ENCODE results near the gene UPF3A. TPM values are rescaled to one million over a fixed set of nuclear protein-coding genes. Genes with fewer than 3 reads are reported as not detected.

Gene UPF3A
- total RNA-seq, 2 experiments from 2014 or later = 46.2 to 52.8 TPM

DNA sequence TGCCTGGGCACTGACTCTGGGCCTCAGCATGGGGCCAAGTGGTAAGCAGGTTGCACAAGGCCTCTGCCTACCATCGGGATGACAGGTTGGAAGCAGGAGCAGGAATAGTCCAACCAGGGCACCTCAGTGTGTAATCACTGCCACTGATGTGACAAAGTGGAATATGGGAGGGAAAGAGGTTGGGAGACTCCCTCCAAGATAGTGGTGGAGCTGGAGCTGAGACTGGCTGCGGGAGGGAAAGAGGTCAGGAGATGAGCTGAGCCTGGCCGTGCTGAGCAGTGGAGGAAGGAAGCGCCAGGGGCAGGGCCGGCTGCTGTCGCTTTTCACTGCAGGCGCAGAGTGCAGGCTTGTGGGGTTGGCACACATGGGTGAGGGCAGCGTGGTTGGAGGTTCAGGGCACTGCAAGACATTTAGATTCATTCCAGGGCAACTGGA lies 6.8 kb downstream of the UPF3A start:
- CTCF ChIA-PET = no interaction called here
- Mint-ChIP-seq H3K27ac (no peak overlapping the region), H3K27me3 (no peaks in the 10 kb centered on the region), H3K9me3 (no peaks in the 10 kb centered on the region), H3K4me3 (no peak overlapping the region), H3K36me3 (ENCODE audit: low read depth) (peaks cover 77% of the 10 kb centered on the region), H3K4me1 (peaks cover 31% of the 10 kb centered on the region)
- DNase-seq = no peak
- POLR2A ChIA-PET = no interaction called here

DNA sequence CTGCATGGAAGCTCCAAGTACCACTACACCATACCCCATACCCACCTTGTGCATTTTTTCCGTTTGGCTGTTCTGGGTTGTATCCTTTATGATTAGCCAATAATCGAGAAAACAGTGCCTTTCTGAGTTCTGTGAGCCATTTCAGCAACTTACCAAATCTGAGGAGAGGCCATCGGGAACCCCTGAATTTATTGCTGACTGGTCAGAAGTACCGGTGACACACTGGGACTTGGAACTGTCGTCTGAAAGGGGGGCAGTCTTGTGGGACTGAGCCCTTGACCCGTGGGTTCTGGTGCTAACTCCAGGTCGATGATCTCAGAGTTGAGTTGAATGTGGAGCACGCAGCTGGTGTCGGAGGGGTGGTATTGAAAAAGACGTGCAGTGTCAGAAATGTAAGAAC lies 15.0 kb downstream of the UPF3A start:
- no peak overlapping the region for H3K4me3 Mint-ChIP-seq
- ChIA-PET POLR2A (interaction anchor here (1.3 kb wide), 1 partner anchor 15 kb away, joined by 4 read pairs; the partner anchor contains the start of gene UPF3A), CTCF (no interaction called here)
- H3K36me3 Mint-ChIP-seq (ENCODE audit: low read depth) = peaks cover 38% of the 10 kb centered on the region
- H3K4me1 Mint-ChIP-seq = peaks cover 2% of the 10 kb centered on the region
- no peaks in the 10 kb centered on the region for H3K9me3 Mint-ChIP-seq
- no peak for DNase-seq
- no peak overlapping the region for H3K27ac Mint-ChIP-seq
- H3K27me3 Mint-ChIP-seq = no peaks in the 10 kb centered on the region

GRCh38 chr13:114296902-114297301 lies 15.5 kb downstream of the UPF3A start:
- Mint-ChIP-seq H3K27me3 (no peaks in the 10 kb centered on the region), H3K4me1 (peaks cover 2% of the 10 kb centered on the region), H3K4me3 (no peak overlapping the region), H3K27ac (no peak overlapping the region), H3K36me3 (ENCODE audit: low read depth) (peaks cover 38% of the 10 kb centered on the region), H3K9me3 (no peaks in the 10 kb centered on the region)
- ChIA-PET CTCF (no interaction called here), POLR2A (interaction anchor here (1.3 kb wide), 1 partner anchor 15 kb away, joined by 4 read pairs; the partner anchor contains the start of gene UPF3A)
- DNase-seq = no peak

DNA sequence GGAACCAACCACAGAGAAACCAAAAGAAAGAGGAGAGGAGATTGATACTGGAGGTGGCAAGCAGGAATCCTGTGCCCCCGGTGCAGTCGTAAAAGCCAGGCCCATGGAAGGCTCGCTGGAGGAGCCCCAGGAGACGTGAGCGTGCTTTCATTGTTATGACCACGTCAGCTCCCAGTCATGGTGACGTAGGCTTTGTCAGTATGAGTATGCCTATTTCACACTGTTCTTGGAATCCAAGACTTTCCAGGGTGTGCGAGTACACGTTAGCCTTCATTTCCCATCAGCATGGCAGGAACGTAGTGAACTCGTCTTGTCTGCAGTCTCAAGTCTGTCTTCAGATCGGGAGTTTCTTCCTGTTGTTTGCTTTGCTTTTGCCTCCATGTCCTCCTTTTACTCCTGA lies 17.5 kb downstream of the UPF3A start:
- CTCF ChIA-PET = no interaction called here
- Mint-ChIP-seq H3K27me3 (no peaks in the 10 kb centered on the region), H3K27ac (no peak overlapping the region), H3K36me3 (ENCODE audit: low read depth) (peaks cover 33% of the 10 kb centered on the region), H3K9me3 (no peaks in the 10 kb centered on the region), H3K4me3 (no peak overlapping the region), H3K4me1 (no peaks in the 10 kb centered on the region)
- DNase-seq = no peak
- POLR2A ChIA-PET = interaction anchor here (0.5 kb wide), 1 partner anchor 12 kb away, joined by 3 read pairs; no protein-coding TSS in a partner anchor

DNA sequence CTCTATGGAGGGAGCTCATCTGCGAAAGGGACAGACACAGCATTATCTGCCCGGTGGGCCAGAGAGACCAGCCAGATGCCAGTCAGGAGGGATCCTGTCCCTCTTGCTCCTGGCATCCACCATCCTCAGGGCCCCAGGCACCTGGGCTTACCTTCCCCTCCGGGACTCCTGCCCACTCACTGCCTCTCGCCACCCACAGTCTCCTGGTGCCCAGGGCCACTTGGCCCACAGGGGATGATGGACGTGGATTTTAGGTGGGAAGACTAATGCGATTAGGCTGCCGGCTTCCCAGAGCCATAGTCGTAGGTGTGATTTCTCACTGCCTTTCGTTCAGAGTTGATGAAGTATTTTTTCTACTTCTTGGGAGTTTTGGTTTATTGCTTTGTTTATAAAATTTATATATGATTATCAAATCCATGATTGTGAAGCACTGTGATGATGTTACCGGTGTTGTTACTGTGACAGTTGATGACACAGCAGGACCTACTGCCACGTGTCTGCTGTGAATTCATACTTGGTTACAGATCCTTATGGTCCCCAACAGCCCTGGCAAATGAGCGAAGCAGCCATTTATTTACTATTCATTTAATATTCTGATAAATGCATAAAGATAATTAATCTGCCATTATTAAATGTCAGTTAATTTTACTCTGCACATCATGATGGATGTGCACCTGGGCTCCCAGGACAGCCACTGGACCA lies 18.4 kb downstream of the UPF3A start:
- ChIA-PET POLR2A (no interaction called here), CTCF (no interaction called here)
- H3K27me3 Mint-ChIP-seq = no peaks in the 10 kb centered on the region
- no peak overlapping the region for H3K4me3 Mint-ChIP-seq
- H3K4me1 Mint-ChIP-seq = no peaks in the 10 kb centered on the region
- H3K9me3 Mint-ChIP-seq = no peaks in the 10 kb centered on the region
- no peak overlapping the region for H3K27ac Mint-ChIP-seq
- no peak for DNase-seq
- H3K36me3 Mint-ChIP-seq (ENCODE audit: low read depth) = peaks cover 36% of the 10 kb centered on the region

- H3K27me3 Mint-ChIP-seq = no peaks in the 10 kb centered on the region
- ChIA-PET POLR2A (no interaction called here), CTCF (no interaction called here)
- no peaks in the 10 kb centered on the region for H3K4me1 Mint-ChIP-seq
- H3K9me3 Mint-ChIP-seq = no peaks in the 10 kb centered on the region
- DNase-seq = no peak
- H3K4me3 Mint-ChIP-seq = no peak overlapping the region
- no peak overlapping the region for H3K27ac Mint-ChIP-seq
- H3K36me3 Mint-ChIP-seq (ENCODE audit: low read depth) = peaks cover 32% of the 10 kb centered on the region
Measured at GRCh38 chr13:114303700-114304327, 22.4 kb downstream of the UPF3A start.

DNA sequence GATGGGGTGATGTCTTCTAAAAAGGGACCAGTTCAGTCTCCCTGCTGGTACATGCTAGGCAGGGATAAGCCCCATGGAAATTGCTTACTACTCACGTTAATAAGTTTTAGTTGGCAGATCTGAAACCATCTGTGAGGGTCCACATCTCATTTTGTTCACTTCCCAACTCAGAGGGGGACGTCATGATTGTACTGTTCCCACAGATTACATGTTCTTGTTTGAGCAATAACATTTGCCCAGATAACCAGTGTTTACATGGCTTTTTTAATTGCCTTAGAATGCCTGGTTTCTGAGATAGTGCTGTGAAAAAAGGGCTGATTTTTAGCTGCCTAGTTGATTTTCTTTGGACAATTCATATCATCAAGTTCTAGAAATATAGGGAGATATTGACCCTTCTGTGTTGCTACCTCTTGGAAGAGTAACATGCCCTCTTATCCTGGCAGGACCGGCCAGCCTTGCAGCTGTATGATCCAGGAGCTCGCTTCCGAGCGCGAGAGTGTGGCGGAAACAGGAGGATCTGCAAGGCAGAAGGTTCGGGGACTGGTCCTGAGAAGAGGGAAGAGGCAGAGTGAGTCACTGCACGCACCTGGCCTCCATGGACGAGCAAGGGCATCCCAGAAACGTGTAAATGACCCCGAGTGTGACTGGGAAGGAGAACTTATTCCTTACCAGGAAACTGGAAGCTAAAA lies 23.1 kb downstream of the UPF3A start:
- POLR2A ChIA-PET = no interaction called here
- H3K4me3 Mint-ChIP-seq = no peak overlapping the region

GRCh38 chr13:114309086-114309485 lies 27.7 kb downstream of the UPF3A start:
- DNase-seq = no peak

More for the DNA sequence above, 23.1 kb downstream of the UPF3A start:
- peaks cover 32% of the 10 kb centered on the region for H3K36me3 Mint-ChIP-seq (ENCODE audit: low read depth)
- H3K4me1 Mint-ChIP-seq = no peaks in the 10 kb centered on the region
- H3K9me3 Mint-ChIP-seq = no peaks in the 10 kb centered on the region
- DNase-seq = no peak
- no peak overlapping the region for H3K27ac Mint-ChIP-seq
- CTCF ChIA-PET = no interaction called here
- H3K27me3 Mint-ChIP-seq = no peaks in the 10 kb centered on the region

DNA sequence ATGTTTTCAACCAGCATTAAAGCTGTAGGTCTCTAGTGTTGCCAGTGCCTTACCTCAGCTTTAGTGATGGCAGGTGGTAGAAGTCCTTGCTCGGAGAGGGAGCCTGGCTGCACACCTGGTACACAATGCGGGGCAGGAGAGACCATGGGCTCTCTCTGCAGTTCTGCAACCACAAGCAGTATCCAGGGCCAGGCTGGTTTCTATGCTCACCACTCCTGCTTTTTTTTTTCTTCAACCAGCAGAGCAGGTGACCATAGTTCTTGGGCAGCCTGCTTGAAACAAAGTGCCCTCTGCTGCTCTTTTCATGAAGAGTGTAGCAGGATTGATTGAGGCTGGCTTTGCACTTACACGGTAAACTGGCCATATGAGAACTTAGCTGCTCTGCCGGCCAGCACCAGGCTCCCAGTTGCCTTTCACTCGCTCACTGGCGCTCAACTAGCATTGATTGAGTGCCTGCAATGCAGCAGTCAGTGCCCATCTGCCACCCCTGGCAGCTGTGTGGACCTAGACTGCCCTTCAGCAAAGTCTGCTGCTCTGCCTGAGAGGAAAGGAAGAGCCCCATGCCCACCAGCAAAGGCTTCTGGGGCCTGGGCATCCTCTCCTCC lies 28.5 kb downstream of the UPF3A start:
- peaks cover 16% of the 10 kb centered on the region for H3K4me1 Mint-ChIP-seq
- CTCF ChIA-PET = no interaction called here

More at GRCh38 chr13:114309086-114309485, 27.7 kb downstream of the UPF3A start:
- POLR2A ChIA-PET = interaction anchor here (0.6 kb wide), 1 partner anchor 71 kb away, joined by 3 read pairs; no protein-coding TSS in a partner anchor
- Mint-ChIP-seq H3K36me3 (ENCODE audit: low read depth) (peaks cover 15% of the 10 kb centered on the region), H3K4me3 (no peak overlapping the region), H3K4me1 (peaks cover 14% of the 10 kb centered on the region), H3K27me3 (no peaks in the 10 kb centered on the region), H3K9me3 (no peaks in the 10 kb centered on the region), H3K27ac (no peak overlapping the region)
- CTCF ChIA-PET = no interaction called here

GRCh38 chr13:114310956-114311355 lies 29.6 kb downstream of the UPF3A start:
- POLR2A ChIA-PET = interaction anchor here (0.6 to 4.9 kb wide), 3 partner anchors 12 to 30 kb away, joined by 3 to 44 read pairs (median 3); partner anchors contain the start of gene UPF3A
- Mint-ChIP-seq H3K36me3 (ENCODE audit: low read depth) (peaks cover 18% of the 10 kb centered on the region), H3K4me1 (peaks cover 23% of the 10 kb centered on the region), H3K27me3 (no peaks in the 10 kb centered on the region), H3K27ac (no peak overlapping the region), H3K4me3 (no peak overlapping the region), H3K9me3 (no peaks in the 10 kb centered on the region)
- no peak for DNase-seq
- CTCF ChIA-PET = no interaction called here

More for the DNA sequence above, 28.5 kb downstream of the UPF3A start:
- DNase-seq = no peak
- peaks cover 11% of the 10 kb centered on the region for H3K36me3 Mint-ChIP-seq (ENCODE audit: low read depth)
- POLR2A ChIA-PET = interaction anchor here (0.6 to 4.9 kb wide), 2 partner anchors 29 to 72 kb away, joined by 3 to 44 read pairs; partner anchors contain the start of gene UPF3A
- no peaks in the 10 kb centered on the region for H3K9me3 Mint-ChIP-seq
- H3K27ac Mint-ChIP-seq = no peak overlapping the region
- no peaks in the 10 kb centered on the region for H3K27me3 Mint-ChIP-seq
- no peak overlapping the region for H3K4me3 Mint-ChIP-seq

GRCh38 chr13:114311387-114311786 lies 30.0 kb downstream of the UPF3A start:
- no peaks in the 10 kb centered on the region for H3K27me3 Mint-ChIP-seq
- H3K27ac Mint-ChIP-seq = no peak overlapping the region
- DNase-seq = no peak
- H3K36me3 Mint-ChIP-seq (ENCODE audit: low read depth) = peaks cover 18% of the 10 kb centered on the region
- POLR2A ChIA-PET = interaction anchor here (0.6 to 4.9 kb wide), 3 partner anchors 13 to 31 kb away, joined by 3 to 44 read pairs (median 3); partner anchors contain the start of gene UPF3A
- H3K4me3 Mint-ChIP-seq = no peak overlapping the region
- CTCF ChIA-PET = no interaction called here
- H3K9me3 Mint-ChIP-seq = no peaks in the 10 kb centered on the region
- H3K4me1 Mint-ChIP-seq = peaks cover 23% of the 10 kb centered on the region

DNA sequence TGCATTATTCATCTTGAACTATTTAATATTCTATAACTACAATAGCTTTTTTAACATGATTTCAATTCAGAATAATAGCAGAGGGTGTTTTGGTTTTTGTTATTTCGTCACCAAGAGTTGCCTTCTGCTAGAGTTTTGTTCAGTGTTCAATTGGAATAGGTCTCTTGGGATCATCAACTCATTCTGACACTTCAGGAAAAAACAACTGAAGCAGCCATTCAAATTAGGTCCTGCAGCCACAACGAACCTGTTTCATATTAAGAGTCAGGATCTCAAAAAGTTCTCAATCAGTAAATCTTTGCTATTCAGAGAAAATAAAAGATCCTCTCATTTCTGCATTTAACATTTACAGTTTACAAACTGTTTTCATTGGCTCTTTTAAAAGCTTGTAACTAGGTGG lies 30.5 kb downstream of the UPF3A start:
- CTCF ChIA-PET = no interaction called here
- Mint-ChIP-seq H3K27me3 (no peaks in the 10 kb centered on the region), H3K27ac (no peak overlapping the region), H3K9me3 (no peaks in the 10 kb centered on the region), H3K36me3 (ENCODE audit: low read depth) (peaks cover 13% of the 10 kb centered on the region), H3K4me1 (peaks cover 26% of the 10 kb centered on the region), H3K4me3 (no peak overlapping the region)
- POLR2A ChIA-PET = interaction anchor here (1.0 to 4.9 kb wide), 2 partner anchors 25 to 31 kb away, joined by 3 to 44 read pairs; partner anchors contain the start of gene UPF3A
- DNase-seq = no peak

Measured in activated CD4-positive, alpha-beta memory T cell treated with anti-CD3 and anti-CD28 coated beads, Interleukin-2, amount 10 ng/mL, durations not matched to agents 7 days and 5 days (primary cell).